GM18511 (cell line): Measurements from ENCODE around the gene RUBCNL.

Experiments
- ATAC-seq: cut with Tn5 transposase; IDR thresholded peaks from one replicate; pipeline ENCODE4 v1.9.1; 2021; ENCODE audit warnings: mild to moderate bottlenecking, moderate library complexity; ENCODE audit not compliant: unreplicated experiment

RUBCNL gene

GRCh38 chr13:46342538-46342937 is 44.5 kb downstream of the RUBCNL start:
- no peak for ATAC-seq

GRCh38 chr13:46341112-46341711 is 45.8 kb downstream of the RUBCNL start:
- peak; percentile 63 for ATAC-seq

DNA sequence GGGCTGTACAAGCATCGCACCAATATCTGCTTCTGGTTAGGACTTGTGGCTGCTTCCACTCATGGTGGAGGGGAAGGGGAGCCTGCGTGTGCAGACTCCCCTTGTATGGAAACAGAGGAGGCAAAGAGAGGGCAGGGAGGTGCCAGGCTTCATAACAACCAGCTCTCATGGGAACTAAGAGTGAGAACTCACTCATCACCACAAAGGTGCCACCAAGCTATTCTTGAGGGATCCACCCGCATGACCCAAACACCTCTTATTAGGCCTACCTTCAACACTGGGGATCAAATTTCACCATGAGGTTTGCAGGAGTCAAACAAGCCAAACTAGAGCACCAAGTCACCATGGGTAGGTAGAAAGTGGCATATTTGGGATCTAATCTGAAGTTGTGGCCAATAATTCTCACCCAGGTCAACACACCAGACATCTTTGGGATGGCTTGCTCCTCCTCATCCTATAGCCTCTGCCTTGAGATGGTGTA is 46.4 kb downstream of the RUBCNL start:
- ATAC-seq: peak; percentile 9

- ATAC-seq: no peak
Observed at GRCh38 chr13:46340011-46340410, 47.0 kb downstream of the RUBCNL start.

- peak; percentile 65 for ATAC-seq
Observed at GRCh38 chr13:46339035-46339666, 47.9 kb downstream of the RUBCNL start.

GRCh38 chr13:46337700-46338099 is 49.4 kb downstream of the RUBCNL start:
- ATAC-seq: no peak

DNA sequence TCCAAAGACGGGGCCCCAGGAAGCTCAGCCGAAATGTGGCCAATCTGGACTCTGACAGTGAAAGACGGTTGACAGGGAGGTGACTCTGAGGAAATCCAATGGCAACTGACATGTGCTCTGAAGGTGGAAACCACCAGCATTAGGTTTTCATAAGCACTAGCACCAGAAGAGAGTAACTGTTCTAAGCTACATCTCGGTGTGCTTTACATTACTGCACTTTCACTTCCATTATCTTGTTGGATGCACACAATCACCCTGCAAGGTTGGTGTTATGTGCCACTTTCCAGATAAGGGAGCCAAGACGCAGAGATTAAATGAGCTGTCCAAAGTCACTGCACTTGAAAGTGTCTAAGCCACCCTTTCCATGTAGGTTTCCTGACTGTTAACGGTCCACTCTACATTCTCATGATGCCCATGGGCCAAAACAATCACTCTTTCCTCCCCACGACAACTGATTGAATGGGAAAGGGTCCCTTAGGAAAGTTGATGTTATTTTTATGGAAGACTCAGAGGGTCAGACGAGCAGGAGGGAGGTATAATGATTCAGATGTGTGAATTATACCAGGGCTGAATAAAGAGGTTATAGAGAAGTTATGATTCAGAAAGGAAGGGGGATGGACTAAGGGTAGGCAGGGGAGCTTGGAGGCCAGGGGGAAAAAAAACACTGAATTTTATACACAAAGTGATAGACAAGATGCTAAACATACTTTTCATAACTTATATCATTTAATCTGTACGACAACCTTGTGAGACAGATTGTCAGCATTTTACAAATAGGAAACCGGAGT is 52.8 kb downstream of the RUBCNL start:
- peak; percentile 70 for ATAC-seq

DNA sequence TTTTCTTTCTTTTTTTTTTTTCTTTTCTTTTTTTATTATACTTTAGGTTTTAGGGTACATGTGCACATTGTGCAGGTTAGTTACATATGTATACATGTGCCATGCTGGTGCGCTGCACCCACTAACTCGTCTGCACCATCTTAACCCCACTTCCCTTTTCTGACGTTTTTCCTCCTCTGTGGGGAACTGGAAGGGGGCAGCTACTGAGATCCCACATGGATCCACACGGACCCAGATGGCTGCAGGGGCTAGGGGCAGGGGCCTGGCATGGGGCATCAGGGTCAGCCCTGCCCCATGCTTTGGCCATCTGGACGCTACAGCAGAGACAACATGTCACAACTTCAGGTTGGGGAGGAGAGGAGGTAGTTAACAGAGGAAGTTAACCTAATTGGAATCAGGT is 54.3 kb downstream of the RUBCNL start:
- no peak for ATAC-seq

DNA sequence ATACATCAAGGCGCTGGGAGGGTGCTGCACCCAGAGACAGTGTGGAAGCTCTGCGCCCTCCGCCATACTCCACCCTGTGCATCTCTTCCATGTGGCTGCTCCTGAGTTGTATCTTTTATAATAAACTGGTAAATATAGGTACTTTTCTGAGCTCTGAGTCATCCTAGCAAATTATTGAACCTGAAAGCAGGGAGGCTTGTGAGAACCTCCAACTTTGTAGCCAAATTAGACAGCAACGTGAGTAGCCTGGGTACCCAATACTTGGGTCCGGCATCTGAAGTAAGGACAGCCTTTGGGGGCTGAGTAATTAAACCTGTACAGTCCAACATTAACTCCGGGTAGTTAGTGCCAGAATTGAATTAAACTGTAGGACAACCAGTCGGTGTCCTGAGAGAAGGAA is 57.4 kb downstream of the RUBCNL start:
- ATAC-seq: no peak

DNA sequence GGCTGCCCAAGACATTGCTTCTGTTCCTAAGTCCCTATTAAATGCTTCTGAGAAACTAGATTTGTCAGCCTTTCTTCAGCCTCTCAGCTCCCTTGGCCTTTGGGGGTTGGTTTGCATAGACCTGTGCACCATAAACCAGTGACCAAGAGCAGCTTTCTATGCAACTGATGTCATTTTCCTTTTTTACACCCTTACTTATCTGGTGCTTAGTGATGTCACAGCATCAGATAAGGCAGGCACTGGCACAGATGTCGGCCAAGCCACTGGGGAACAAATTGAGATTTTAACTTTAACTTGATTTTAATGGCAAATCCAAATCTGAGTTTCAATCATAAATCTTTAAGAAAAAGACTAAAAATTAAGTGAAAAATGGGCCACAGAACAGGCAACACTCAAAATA is 59.8 kb downstream of the RUBCNL start:
- no peak for ATAC-seq

GRCh38 chr13:46324976-46325375 is 62.1 kb downstream of the RUBCNL start:
- no peak for ATAC-seq

GRCh38 chr13:46321494-46322225 is 65.4 kb downstream of the RUBCNL start:
- ATAC-seq: peak; percentile 52

GRCh38 chr13:46320821-46321220 is 66.2 kb downstream of the RUBCNL start:
- no peak for ATAC-seq

DNA sequence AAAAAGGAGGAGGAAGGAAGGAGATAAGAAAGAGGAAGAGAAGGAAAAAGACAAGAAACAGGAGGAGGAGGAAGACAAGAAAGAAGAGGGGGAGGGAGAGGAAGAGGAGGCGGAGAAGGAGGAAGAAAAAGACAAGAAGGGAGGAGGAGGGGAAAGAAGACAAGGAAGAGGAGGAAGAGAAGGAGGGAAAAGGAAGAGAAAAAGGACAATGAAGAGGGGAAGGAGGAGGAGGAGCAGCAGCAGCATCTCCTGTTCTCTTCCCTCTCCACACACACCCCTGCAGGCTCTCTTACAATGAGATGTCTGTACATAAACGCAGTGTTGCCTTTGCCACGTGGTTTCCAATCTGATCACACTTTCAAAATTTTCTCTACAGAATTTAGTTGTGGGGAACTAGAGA is 66.6 kb downstream of the RUBCNL start:
- no peak for ATAC-seq

DNA sequence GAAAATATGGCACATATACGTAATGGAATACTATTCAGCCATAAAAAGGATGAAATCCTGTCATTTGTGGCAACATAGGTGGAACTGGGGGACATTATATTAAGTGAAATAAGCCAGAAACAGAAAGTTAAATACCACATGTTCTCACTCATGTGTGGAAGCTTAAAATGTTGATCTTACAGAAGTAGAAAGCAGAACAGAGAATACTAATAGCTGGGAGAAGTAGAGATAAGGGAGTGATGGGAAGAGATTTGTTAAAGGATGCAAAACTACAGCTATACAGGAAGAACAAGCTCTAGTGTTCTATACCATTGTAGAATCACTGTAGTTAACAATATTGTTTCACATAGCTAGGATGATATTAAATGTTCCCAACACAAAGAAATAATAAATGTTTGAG is 68.1 kb downstream of the RUBCNL start:
- ATAC-seq: no peak

- no peak for ATAC-seq
Observed at GRCh38 chr13:46317120-46317519, 69.9 kb downstream of the RUBCNL start.

DNA sequence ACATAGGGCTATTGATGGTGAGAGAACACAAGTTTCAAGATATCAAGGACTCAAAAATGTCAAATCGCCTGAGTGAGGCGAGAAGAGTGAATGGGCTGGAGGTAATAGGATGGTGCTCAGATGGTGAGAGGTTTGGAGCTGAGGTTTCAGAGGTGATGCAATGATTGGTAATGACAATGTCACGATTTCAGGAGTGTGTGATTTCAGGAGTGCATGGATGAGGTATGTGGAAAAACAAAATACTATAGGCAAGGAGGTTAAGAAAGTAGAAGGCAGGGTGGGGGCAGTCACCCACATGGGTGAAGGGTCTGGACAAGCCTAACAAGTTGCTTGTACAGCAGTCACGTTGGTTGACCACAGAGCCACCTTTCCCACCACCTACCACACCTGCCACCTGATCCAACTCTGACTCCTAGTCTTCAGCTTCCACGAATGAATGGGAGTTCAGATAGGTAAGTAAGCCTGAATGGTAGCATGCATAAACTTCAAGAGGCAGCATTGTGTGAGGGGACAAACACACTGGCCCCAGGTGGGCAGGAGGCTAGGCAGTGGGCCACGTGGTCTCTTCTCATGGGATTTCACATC is 71.5 kb downstream of the RUBCNL start:
- no peak for ATAC-seq

DNA sequence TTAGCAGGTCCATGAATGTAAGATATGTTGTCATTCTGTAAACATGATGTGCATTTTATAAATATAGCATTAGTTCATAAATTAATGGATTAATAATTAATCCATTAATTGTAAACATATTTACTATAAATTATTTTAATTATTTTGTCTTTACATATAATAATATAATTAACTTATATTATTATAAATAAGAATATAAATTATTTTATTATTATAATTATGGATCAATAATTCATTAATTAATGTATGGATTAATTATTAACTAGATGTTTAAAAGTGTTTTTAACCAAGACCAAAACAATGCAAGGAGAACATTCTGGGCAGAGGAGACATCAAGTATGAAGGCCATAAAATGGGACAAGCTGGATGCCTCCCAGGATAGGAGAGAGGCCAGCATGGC is 72.0 kb downstream of the RUBCNL start:
- no peak for ATAC-seq

DNA sequence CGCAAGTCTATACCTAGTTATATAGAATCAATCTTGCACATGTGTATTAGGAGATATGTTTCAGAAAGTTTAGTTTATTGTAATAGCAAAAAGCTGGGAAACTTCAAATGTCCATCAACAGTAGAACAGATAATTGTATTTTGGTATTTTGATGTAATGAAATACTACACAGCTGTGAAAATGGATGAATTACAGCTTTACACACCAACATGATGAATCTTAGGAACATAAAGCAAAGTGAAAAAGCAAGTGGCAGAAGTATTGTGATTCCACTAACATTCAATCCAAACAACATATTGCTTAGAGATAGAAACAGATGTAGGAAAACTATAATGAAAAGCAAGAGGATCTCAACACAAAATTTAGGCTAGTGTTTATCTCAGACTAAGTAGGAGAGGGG is 72.5 kb downstream of the RUBCNL start:
- no peak for ATAC-seq

DNA sequence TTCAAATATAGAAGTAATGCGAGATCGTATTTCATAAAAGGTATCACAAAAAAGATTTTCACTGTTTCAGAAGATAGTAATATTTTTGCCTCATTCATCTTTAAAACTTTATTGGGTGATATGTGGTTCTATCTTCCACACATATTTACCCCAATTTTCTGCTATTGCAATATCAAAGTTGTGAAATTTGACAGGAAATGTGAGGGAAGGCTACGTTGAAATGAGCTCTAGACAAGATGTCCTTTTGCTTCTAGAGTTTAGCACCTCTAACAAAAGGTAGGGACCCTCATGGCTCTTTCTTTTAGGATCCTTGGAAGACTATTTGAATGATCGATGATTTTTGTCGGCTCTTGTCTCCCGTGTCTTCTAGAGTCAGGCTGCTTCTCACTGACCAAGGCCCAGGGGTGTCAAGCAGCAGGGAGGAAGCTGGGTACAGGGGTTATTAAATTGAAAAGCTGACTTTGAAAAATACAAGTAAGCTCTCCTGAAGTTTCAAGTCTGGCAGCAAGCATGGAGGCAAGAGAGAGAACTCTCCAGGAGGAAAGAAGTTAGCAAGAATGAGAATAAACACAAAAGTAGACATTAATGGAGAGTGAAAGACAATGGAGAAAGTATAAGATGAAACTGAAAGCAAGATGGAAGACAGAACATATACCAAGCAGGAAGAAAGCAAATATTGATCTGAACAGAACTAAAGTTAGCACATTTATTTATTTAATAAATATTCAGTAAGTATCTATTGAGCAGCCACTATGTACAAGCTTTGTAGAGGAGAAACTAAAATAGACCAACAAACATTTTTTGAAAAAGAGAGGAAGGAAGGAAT is 73.4 kb downstream of the RUBCNL start:
- ATAC-seq: no peak
